ENCODE measurements around the gene DIDO1.

DNA sequence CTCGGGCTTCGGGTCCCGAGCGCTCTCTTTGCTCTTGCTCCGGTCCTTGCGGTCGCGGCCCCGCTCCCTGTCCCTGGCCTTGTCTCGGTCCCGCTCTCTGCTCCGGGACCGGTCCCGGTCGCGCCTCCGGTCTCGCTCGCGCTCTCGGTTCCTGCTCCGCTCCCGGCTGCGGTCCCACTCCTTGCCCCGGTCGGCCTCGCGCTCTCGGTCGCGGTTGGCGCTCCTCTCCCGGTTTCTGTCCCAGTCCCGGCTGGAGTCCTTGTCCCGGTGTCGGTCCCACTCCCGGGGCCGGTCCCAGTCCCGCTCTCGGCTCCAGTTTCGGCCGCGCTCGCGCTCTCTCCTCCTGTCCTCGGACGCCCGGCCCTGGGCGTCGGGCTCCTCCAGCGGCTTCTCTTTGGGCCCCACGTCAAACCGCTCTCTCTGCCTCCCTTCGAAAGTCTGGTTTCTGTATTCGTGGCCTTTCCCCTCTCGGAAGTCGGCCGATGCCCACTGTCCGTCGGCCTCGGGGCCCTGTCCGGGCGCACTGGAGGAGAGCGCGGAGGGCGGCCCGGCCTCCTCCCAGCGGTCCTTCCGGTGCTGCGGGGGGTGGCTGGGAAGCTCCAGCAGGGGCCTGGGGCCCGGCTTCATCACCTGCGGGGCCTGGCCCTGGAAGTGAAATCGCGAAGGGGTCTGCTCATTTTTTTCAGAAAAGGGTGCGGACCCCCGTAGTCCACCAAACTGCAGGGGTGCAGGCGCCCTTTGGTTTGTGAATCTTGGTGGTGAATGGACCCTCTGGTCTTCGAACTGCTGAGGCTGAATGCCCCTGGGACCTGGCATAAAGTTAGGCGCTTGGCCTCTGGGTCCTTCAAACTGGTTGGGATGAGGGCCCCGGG is 46.8 kb downstream of the DIDO1 start:
- TF ChIP-seq, protein P1, sequence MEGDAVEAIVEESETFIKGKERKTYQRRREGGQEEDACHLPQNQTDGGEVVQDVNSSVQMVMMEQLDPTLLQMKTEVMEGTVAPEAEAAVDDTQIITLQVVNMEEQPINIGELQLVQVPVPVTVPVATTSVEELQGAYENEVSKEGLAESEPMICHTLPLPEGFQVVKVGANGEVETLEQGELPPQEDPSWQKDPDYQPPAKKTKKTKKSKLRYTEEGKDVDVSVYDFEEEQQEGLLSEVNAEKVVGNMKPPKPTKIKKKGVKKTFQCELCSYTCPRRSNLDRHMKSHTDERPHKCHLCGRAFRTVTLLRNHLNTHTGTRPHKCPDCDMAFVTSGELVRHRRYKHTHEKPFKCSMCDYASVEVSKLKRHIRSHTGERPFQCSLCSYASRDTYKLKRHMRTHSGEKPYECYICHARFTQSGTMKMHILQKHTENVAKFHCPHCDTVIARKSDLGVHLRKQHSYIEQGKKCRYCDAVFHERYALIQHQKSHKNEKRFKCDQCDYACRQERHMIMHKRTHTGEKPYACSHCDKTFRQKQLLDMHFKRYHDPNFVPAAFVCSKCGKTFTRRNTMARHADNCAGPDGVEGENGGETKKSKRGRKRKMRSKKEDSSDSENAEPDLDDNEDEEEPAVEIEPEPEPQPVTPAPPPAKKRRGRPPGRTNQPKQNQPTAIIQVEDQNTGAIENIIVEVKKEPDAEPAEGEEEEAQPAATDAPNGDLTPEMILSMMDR (IDR thresholded peaks at IDR 0.05 in 4 of 5, conservative IDR thresholded peaks at IDR 0.05 in 1 of 5) = no peak
- TF ChIP-seq POLR2A (IDR thresholded peaks at IDR 0.05) = no peak

Data from gastrocnemius medialis (tissue), 4 donors.